Dermis blood vessel endothelial cell (primary cell): ENCODE data around the gene TPPP. TPM values are rescaled to one million over a fixed set of nuclear protein-coding genes. Genes with fewer than 3 reads are reported as not detected.

ENCODE experiments used
- DNase-seq: peaks from one replicate; pipeline ENCODE4 v3.0.0; 2010
- total RNA-seq: library from RNA; depleted of rRNA; stranded (reverse); fragments of >200 nt; gene quantifications from 2 replicates; pipeline ENCODE4 v1.2.3, GENCODE V29; 2014

The TPPP gene
- total RNA-seq, 1 donor from 2014 or later: under 0.01 TPM

GRCh38 chr5:624118-624950, 68.8 kb downstream of the TPPP start:
- DNase-seq: no peak

- no peak for DNase-seq
Measured at GRCh38 chr5:623531-623930, 69.6 kb downstream of the TPPP start.

- DNase-seq: no peak
Measured at GRCh38 chr5:622946-623522, 70.1 kb downstream of the TPPP start.

GRCh38 chr5:622359-622758, 70.8 kb downstream of the TPPP start:
- no peak for DNase-seq

GRCh38 chr5:621341-621761, 71.8 kb downstream of the TPPP start:
- DNase-seq: no peak

- no peak for DNase-seq
Measured at GRCh38 chr5:620586-621180, 72.5 kb downstream of the TPPP start.

GRCh38 chr5:620152-620551, 73.0 kb downstream of the TPPP start:
- DNase-seq: no peak

GRCh38 chr5:619444-619843, 73.7 kb downstream of the TPPP start:
- DNase-seq: no peak

GRCh38 chr5:618450-618849, 74.7 kb downstream of the TPPP start:
- DNase-seq: no peak

GRCh38 chr5:617896-618295, 75.3 kb downstream of the TPPP start:
- DNase-seq: no peak

GRCh38 chr5:616484-617039, 76.6 kb downstream of the TPPP start:
- peak; percentile 6 for DNase-seq

- DNase-seq: peak; percentile 23
Measured at GRCh38 chr5:612498-613424, 80.4 kb downstream of the TPPP start.

- peak; percentile 93 for DNase-seq
Measured at GRCh38 chr5:611731-612486, 81.2 kb downstream of the TPPP start, which contains the start of gene CEP72. TSS of gene CEP72 (plus strand) at chr5:612340. CDS start at chr5:612362, 22 bp downstream.

GRCh38 chr5:610744-611730, 82.1 kb downstream of the TPPP start:
- no peak for DNase-seq

GRCh38 chr5:610011-610743, 83.0 kb downstream of the TPPP start:
- DNase-seq: no peak
